ENCODE results near the gene FMNL2.

DNA sequence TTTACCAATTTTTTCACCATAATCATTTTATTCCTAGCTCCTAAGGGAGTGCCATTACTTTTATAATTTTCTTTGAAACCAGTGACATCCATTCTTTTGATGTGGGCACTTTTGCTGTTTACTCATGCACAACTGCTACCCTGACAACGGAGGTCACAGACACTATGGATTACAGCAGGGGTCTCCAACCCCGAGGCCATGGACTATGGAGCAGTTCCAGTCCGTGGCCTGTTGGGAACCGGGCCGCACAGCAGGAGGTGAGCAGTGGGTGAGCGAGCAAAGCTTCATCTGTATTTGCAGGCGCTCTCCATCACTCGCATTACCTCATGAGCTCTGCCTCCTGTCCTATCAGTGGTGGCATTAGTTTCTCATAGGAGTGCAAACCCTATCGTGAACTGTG lies 347.7 kb downstream of the FMNL2 start:
- TF ChIP-seq GLIS3 (CRISPR knock-in tag; IDR thresholded peaks at IDR 0.05) (no peak), SNAI2 (CRISPR knock-in tag; IDR thresholded peaks at IDR 0.05) (no peak), POU6F1 (CRISPR knock-in tag; IDR thresholded peaks at IDR 0.05; ENCODE audit: borderline replicate concordance, low read depth) (no peak), OSR1 (CRISPR knock-in tag; IDR thresholded peaks at IDR 0.05) (no peak), PATZ1 (CRISPR knock-in tag; IDR thresholded peaks at IDR 0.05; ENCODE audit: borderline replicate concordance) (no peak), ARNTL (CRISPR knock-in tag; IDR thresholded peaks at IDR 0.05; ENCODE audit: borderline replicate concordance, low read depth) (no peak), ZC3H10 (CRISPR knock-in tag; IDR thresholded peaks at IDR 0.05) (no peak), ISL1 (CRISPR knock-in tag; IDR thresholded peaks at IDR 0.05) (no peak), TSHZ2 (CRISPR knock-in tag; IDR thresholded peaks at IDR 0.05) (no peak)
